Stimulated activated CD8-positive, alpha-beta memory T cell treated with anti-CD3 and anti-CD28 coated beads, Interleukin-4, amount 100 ng/mL, for 48 hours (primary cell): ENCODE results near the gene LTBP3.

Source experiments
- DNase-seq: peaks from one replicate; pipeline ENCODE4 v3.0.0-alpha.2; 2020

The LTBP3 gene

GRCh38 chr11:65505466-65506289, 52.5 kb downstream of the LTBP3 start:
- DNase-seq = no peak

- DNase-seq = no peak
Observed at GRCh38 chr11:65504674-65505465, 53.3 kb downstream of the LTBP3 start.

- no peak for DNase-seq
Observed at GRCh38 chr11:65503949-65504673, 54.0 kb downstream of the LTBP3 start.

- no peak for DNase-seq
Observed at GRCh38 chr11:65503368-65503948, 54.7 kb downstream of the LTBP3 start.

GRCh38 chr11:65502555-65503367, 55.4 kb downstream of the LTBP3 start:
- no peak for DNase-seq

- no peak for DNase-seq
Observed at GRCh38 chr11:65502274-65502554, 55.9 kb downstream of the LTBP3 start.

GRCh38 chr11:65501472-65502273, 56.5 kb downstream of the LTBP3 start:
- no peak for DNase-seq

GRCh38 chr11:65501186-65501471, 57.0 kb downstream of the LTBP3 start:
- no peak for DNase-seq

GRCh38 chr11:65500387-65501185, 57.6 kb downstream of the LTBP3 start:
- peak; percentile 71 for DNase-seq

GRCh38 chr11:65499713-65500386, 58.3 kb downstream of the LTBP3 start:
- no peak for DNase-seq

- peak; percentile 96 for DNase-seq
Observed at GRCh38 chr11:65498977-65499712, 59.0 kb downstream of the LTBP3 start, which contains the start of gene MALAT1. TSS of gene MALAT1 (plus strand) at chr11:65499045.

- DNase-seq = no peak
Observed at GRCh38 chr11:65498727-65498976, 59.5 kb downstream of the LTBP3 start.

- DNase-seq = peak; percentile 75
Observed at GRCh38 chr11:65498042-65498726, 60.0 kb downstream of the LTBP3 start.

GRCh38 chr11:65497141-65498041, 60.8 kb downstream of the LTBP3 start:
- DNase-seq = peak; percentile 99

- DNase-seq = no peak
Observed at GRCh38 chr11:65496304-65497140, 61.6 kb downstream of the LTBP3 start.

- no peak for DNase-seq
Observed at GRCh38 chr11:65493367-65494176, 64.6 kb downstream of the LTBP3 start.
